DMS53 treated with DMSO at 0.1 percent for 48 hours (cell line): ENCODE data around the gene SAMD4A.

Experiments used
- DNase-seq: peaks from one replicate; lab custom pipeline; 2025; ENCODE audit not compliant: unreplicated experiment; lab: John Stamatoyannopoulos, UW

The SAMD4A gene

GRCh38 chr14:54676812-54677708, 110.1 kb downstream of the SAMD4A start:
- no peak for DNase-seq

- no peak for DNase-seq
These were observed 113.7 kb downstream of the SAMD4A start for GRCh38 chr14:54680651-54681050.

GRCh38 chr14:54681811-54682261, 114.9 kb downstream of the SAMD4A start:
- no peak for DNase-seq

GRCh38 chr14:54682578-54682977, 115.7 kb downstream of the SAMD4A start:
- DNase-seq = no peak

GRCh38 chr14:54683882-54684794, 117.2 kb downstream of the SAMD4A start:
- no peak for DNase-seq

GRCh38 chr14:54685286-54685845, 118.4 kb downstream of the SAMD4A start:
- DNase-seq = no peak

GRCh38 chr14:54686219-54686870, 119.4 kb downstream of the SAMD4A start:
- no peak for DNase-seq

- DNase-seq = no peak
These were observed 120.2 kb downstream of the SAMD4A start for GRCh38 chr14:54686871-54687749.

GRCh38 chr14:54687750-54688119, 120.8 kb downstream of the SAMD4A start:
- DNase-seq = no peak

- no peak for DNase-seq
These were observed 121.3 kb downstream of the SAMD4A start for GRCh38 chr14:54688229-54688628.

- DNase-seq = no peak
These were observed 123.0 kb downstream of the SAMD4A start for GRCh38 chr14:54689928-54690327.

GRCh38 chr14:54690887-54691286, 124.0 kb downstream of the SAMD4A start:
- no peak for DNase-seq

GRCh38 chr14:54691525-54692283, 124.8 kb downstream of the SAMD4A start:
- DNase-seq = peak; percentile 57

GRCh38 chr14:54692284-54692772, 125.4 kb downstream of the SAMD4A start:
- no peak for DNase-seq

- no peak for DNase-seq
These were observed 126.8 kb downstream of the SAMD4A start for GRCh38 chr14:54693761-54694160.

GRCh38 chr14:54695196-54695595, 128.3 kb downstream of the SAMD4A start:
- DNase-seq = no peak

GRCh38 chr14:54697001-54697400, 130.1 kb downstream of the SAMD4A start:
- no peak for DNase-seq

GRCh38 chr14:54697803-54698202, 130.9 kb downstream of the SAMD4A start:
- no peak for DNase-seq

- DNase-seq = no peak
These were observed 131.6 kb downstream of the SAMD4A start for GRCh38 chr14:54698501-54698900.
